GM19463 (cell line): ENCODE measurements around the gene OR2A42.
A peak's percentile ranks its signal among the peaks of the same experiment; 100 is the strongest.
"Not testable (repeated sequence)": the region's sequence is repeated elsewhere in the genome, so short reads cannot be mapped to it uniquely, and the experiment has no call there.

Source experiments
- ATAC-seq: cut with Tn5 transposase; IDR thresholded peaks from one replicate; pipeline ENCODE4 v1.9.1; 2021; ENCODE audit warnings: mild to moderate bottlenecking, moderate library complexity; ENCODE audit not compliant: unreplicated experiment

OR2A42 gene, protein sequence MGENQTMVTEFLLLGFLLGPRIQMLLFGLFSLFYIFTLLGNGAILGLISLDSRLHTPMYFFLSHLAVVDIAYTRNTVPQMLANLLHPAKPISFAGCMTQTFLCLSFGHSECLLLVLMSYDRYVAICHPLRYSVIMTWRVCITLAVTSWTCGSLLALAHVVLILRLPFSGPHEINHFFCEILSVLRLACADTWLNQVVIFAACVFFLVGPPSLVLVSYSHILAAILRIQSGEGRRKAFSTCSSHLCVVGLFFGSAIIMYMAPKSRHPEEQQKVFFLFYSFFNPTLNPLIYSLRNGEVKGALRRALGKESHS

DNA sequence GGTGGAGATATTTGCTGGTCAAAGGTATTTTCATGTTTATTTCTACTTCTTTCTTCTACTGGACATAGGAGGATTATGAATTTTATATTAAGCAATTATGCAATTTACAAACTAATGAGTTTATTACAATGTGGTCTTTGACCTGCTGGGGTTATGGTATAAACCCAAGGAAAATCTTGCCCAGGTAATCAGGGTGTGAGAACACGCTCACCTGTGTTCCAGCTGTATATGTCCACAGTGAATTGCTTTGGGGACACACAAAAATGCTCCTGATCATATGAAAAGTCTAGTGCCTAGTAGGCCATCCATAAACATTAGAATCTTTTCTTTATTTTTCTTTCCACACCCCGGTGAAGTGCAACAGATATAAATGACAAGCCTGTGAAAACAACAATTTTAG lies at the start of gene OR2A42:
OR2A42 (minus strand) TSS at position 241 of the 400 bp plus-strand sequence. CDS start 6,762 bp downstream, outside the sequence.
- ATAC-seq: not testable (repeated sequence)

- ATAC-seq: not testable (repeated sequence)
Observed at GRCh38 chr7:144287171-144287784, 47.9 kb upstream of the OR2A42 start.

DNA sequence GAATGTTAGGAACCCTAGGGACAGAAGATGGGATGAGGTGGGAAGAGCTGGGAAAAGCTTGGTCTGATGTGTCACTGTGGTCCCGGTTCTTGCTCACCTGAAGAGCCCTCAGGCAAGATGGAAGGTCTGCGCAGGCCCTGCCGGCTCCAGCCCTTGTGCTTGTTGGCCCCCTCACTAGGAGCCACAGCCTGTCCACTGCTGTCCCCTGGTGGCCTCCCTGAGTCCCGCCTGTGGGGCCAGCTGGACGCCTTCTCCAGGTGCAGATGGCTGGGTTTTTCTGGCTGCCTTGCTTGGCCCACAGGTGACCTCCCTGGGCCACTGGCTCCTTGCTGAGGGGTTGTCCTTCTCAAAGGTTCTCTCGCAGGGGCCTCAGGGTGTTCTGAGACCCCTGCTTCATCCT lies 44.3 kb upstream of the OR2A42 start:
- ATAC-seq: not testable (repeated sequence)

GRCh38 chr7:144282490-144282889 lies 43.1 kb upstream of the OR2A42 start:
- ATAC-seq: not testable (repeated sequence)

GRCh38 chr7:144281981-144282380 lies 42.6 kb upstream of the OR2A42 start:
- ATAC-seq: not testable (repeated sequence)

DNA sequence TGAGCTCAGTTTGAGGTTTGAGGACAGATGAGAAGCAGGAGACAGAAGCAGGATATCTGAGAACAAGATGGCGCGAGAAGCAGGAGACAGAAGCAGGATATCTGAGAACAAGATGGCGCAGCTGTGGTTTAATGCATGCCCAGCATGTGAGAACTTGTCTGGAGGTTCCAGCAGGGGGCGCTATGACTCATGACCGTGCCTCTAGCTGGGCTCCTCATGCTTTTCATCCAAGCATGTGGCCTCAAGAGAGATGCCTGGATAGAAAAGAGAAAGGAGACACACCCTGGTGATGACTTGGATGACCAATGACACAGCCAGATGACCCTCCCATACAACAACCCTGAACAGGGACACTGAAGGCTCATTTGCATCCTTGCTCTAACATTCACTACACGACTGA lies 40.6 kb upstream of the OR2A42 start:
- peak; percentile 39 for ATAC-seq

GRCh38 chr7:144275281-144275680 lies 35.9 kb upstream of the OR2A42 start:
- ATAC-seq: not testable (repeated sequence)

- ATAC-seq: not testable (repeated sequence)
Observed at GRCh38 chr7:144269188-144269587, 29.8 kb upstream of the OR2A42 start, which contains the start of gene CTAGE8. TSS of gene CTAGE8 (minus strand) at chr7:144269288. CDS start at chr7:144269250, 38 bp downstream.

GRCh38 chr7:144264692-144265091 lies 25.3 kb upstream of the OR2A42 start, which contains the start of gene OR2A7:
TSS of gene OR2A7 (minus strand) at chr7:144264792. CDS start at chr7:144259628, 5,164 bp downstream.
- not testable (repeated sequence) for ATAC-seq

- ATAC-seq: not testable (repeated sequence)
Observed at GRCh38 chr7:144262128-144262527, 22.7 kb upstream of the OR2A42 start.

- not testable (repeated sequence) for ATAC-seq
Observed at GRCh38 chr7:144259067-144259466, 19.7 kb upstream of the OR2A42 start.

- no peak for ATAC-seq
Observed at GRCh38 chr7:144256112-144256511, 16.7 kb upstream of the OR2A42 start.

GRCh38 chr7:144255471-144255897 lies 16.1 kb upstream of the OR2A42 start:
- ATAC-seq: no peak

DNA sequence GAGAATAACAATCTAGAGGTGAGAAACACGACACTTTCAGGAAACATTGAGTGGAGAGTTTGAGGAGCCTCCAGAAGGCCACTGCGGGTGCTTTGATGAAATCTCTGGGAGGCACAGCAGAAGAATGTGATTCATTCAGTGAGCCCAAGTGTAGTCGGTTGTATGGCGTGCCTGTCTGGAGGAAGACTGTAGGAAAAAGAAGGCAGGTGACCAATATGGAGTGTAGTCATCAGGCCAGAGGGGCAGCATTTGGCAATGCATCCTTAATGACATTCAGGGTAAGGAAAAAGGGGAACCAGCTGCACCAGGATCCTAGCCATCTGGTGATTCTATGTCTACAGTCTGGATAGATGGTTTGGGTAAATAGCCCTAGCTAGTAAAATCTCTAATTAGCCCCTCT lies 12.9 kb upstream of the OR2A42 start:
- ATAC-seq: not testable (repeated sequence)

GRCh38 chr7:144247674-144248330 lies 8.4 kb upstream of the OR2A42 start:
- not testable (repeated sequence) for ATAC-seq

- not testable (repeated sequence) for ATAC-seq
Observed at GRCh38 chr7:144246967-144247366, 7.6 kb upstream of the OR2A42 start.

DNA sequence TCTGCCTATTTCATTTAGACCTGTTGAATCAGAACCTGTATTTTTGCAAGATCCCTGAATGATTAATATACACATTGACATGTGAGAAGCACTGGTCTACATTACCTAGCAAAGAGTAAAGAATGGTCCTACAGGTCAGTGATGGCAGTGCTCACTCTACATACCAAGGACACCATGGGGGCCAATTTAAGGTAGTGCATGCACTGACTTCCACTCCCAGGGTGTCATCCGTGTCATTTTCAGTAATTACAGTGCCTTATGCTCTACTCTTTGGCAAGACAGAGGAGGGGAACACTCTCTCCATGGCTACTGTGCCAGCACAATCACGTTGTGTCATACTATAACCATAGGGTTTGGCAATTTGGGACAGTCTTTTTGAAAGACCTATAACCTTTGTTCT lies 6.0 kb upstream of the OR2A42 start:
- ATAC-seq: not testable (repeated sequence)

DNA sequence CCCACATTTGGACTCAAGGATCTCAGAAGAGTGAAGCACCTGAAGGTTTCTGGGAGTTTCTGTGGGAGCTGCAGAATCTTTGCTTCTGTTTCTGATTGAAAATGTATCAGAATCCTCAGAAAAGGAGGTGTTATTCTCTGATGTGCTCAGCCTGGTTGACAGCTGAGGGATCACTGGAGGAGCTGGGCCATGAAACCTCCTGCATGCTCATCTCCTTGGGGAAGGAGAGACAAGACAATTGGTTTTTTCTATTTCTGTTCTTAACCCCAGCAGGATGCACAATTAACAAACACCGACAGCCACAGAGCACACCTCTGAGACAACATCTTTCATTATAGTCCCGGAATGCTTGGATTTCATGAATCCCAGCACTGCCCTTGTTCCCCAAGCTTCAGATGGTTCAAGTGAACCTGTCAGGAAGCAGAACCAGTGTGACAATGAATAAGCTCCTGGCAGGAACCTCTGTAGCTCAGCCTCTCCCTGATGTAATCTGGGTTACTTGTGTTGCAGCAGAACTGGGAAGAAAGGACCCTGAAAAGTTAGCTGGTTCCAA lies 799 bp downstream of the OR2A42 start:
- not testable (repeated sequence) for ATAC-seq

DNA sequence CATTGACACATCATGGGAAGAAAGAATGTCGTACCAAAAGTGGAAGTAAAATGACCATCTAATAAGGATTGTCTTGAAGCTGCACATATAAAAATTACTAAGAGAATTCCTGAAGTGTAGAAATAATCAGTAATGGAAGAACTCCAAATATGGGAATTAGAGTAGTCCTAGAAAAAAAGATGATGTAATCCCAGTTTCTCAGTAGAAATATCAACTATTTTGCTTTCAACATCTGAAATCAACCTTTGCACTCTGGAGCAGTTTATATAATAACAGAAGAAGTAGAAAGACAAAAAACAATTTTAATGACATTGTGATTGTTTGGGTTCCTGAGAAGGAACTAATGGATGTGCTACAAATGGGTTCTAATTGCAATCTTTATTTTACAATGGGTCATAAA lies 6.4 kb downstream of the OR2A42 start:
- not testable (repeated sequence) for ATAC-seq

GRCh38 chr7:144231027-144231426 lies 8.4 kb downstream of the OR2A42 start:
- not testable (repeated sequence) for ATAC-seq

- not testable (repeated sequence) for ATAC-seq
Observed at GRCh38 chr7:144228810-144229209, 10.6 kb downstream of the OR2A42 start.
